Mesothelial cell of epicardium (in vitro differentiated cells): ENCODE measurements around the gene SOWAHA. TPM values are rescaled to one million over a fixed set of nuclear protein-coding genes. Genes with fewer than 3 reads are reported as not detected.
A peak's percentile ranks its signal among the peaks of the same experiment; 100 is the strongest.

Experiments
- DNase-seq, 2 experiments: peaks; one replicate each; pipeline ENCODE4 v3.0.0; 2021; ENCODE audit warnings: low spot score in 2 of 2; ENCODE audit not compliant: unreplicated experiment in 2 of 2
- H3K27ac Mint-ChIP-seq: 2 replicates; pipeline ENCODE4 v1.8.0; 2021; ENCODE audit warnings: mixed read lengths
- H3K27me3 Mint-ChIP-seq: 2 replicates; pipeline ENCODE4 v1.8.0; 2021; ENCODE audit warnings: low read depth, mixed read lengths
- H3K36me3 Mint-ChIP-seq: 2 replicates; pipeline ENCODE4 v1.8.0; 2021; ENCODE audit warnings: mixed read lengths
- H3K4me1 Mint-ChIP-seq: 2 replicates; pipeline ENCODE4 v1.8.0; 2021; ENCODE audit warnings: mixed read lengths
- H3K4me3 Mint-ChIP-seq: 2 replicates; pipeline ENCODE4 v1.8.0; 2021; ENCODE audit warnings: mild to moderate bottlenecking, moderate library complexity, mixed read lengths
- H3K9me3 Mint-ChIP-seq: 2 replicates; pipeline ENCODE4 v1.8.0; 2021; ENCODE audit warnings: mixed read lengths
- CTCF ChIP-seq: fragments of 200-600 bp; sonication (generic); IDR thresholded peaks from one replicate; pipeline ENCODE4 v1.5.0; 2021; ENCODE audit warnings: antibody characterized with exemption; ENCODE audit not compliant: unreplicated experiment
- total RNA-seq: library from RNA; stranded (reverse); gene quantifications from 3 replicates; pipeline ENCODE4 v1.2.1, GENCODE V29; 2021

The SOWAHA gene
- total RNA-seq, 1 donor from 2014 or later, result 0.67 TPM

DNA sequence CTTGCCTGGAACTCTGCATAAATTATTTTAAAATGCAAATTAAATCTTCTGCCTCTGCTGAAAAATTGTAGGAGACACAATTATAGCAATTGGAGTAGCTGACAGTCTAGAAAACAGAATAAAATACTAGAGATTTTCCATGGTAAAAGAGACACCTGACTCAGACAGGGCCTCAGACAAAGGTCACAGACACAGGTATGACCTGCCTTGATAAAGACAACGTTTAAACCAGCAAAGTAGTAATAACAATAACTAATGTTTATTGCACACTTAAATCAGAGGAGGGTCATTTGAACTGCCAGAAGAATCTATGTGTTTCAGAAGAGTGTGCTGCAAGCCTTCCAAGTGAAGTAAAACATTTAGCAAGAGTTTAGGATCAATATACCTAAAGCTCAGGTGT, 3.9 kb downstream of the SOWAHA start:
- Mint-ChIP-seq H3K27ac (no peak overlapping the region), H3K4me1 (peaks cover 20% of the 10 kb centered on the region), H3K36me3 (no peaks in the 10 kb centered on the region), H3K27me3 (peaks cover 22% of the 10 kb centered on the region), H3K4me3 (no peak overlapping the region), H3K9me3 (no peaks in the 10 kb centered on the region)
- TF ChIP-seq CTCF, result no peak
- no peak for DNase-seq

- H3K27me3 Mint-ChIP-seq, result peaks cover 9% of the 10 kb centered on the region
- H3K4me1 Mint-ChIP-seq, result peaks cover 18% of the 10 kb centered on the region
- no peak for TF ChIP-seq CTCF
- no peak overlapping the region for H3K4me3 Mint-ChIP-seq
- H3K9me3 Mint-ChIP-seq, result no peaks in the 10 kb centered on the region
- no peak overlapping the region for H3K27ac Mint-ChIP-seq
- no peak for DNase-seq
- no peaks in the 10 kb centered on the region for H3K36me3 Mint-ChIP-seq
Observed at GRCh38 chr5:132819468-132819867, 6.4 kb downstream of the SOWAHA start.

GRCh38 chr5:132820162-132820754, 7.2 kb downstream of the SOWAHA start:
- TF ChIP-seq CTCF, result peak; percentile 97
- Mint-ChIP-seq H3K4me3 (no peak overlapping the region), H3K36me3 (no peaks in the 10 kb centered on the region), H3K4me1 (peaks cover 18% of the 10 kb centered on the region), H3K9me3 (no peaks in the 10 kb centered on the region), H3K27ac (no peak overlapping the region), H3K27me3 (peaks cover 3% of the 10 kb centered on the region)
- peak; percentile 80 to 93 for DNase-seq

GRCh38 chr5:132821350-132821749, 8.2 kb downstream of the SOWAHA start:
- no peak for TF ChIP-seq CTCF
- Mint-ChIP-seq H3K27me3 (peaks cover 4% of the 10 kb centered on the region), H3K4me1 (peaks cover 17% of the 10 kb centered on the region), H3K9me3 (no peaks in the 10 kb centered on the region), H3K36me3 (no peaks in the 10 kb centered on the region), H3K27ac (no peak overlapping the region), H3K4me3 (no peak overlapping the region)
- no peak for DNase-seq

GRCh38 chr5:132821791-132822190, 8.7 kb downstream of the SOWAHA start:
- Mint-ChIP-seq H3K4me3 (peak overlapping the region; percentile 28), H3K4me1 (peaks cover 15% of the 10 kb centered on the region), H3K9me3 (no peaks in the 10 kb centered on the region), H3K36me3 (no peaks in the 10 kb centered on the region), H3K27me3 (peaks cover 9% of the 10 kb centered on the region), H3K27ac (peak overlapping the region; percentile 47)
- TF ChIP-seq CTCF, result no peak
- no peak for DNase-seq
